HFFc6 (cell line): ENCODE results near the gene RPUSD1. TPM values are rescaled to one million over a fixed set of nuclear protein-coding genes. Genes with fewer than 3 reads are reported as not detected.
"Not testable (repeated sequence)": the region's sequence is repeated elsewhere in the genome, so short reads cannot be mapped to it uniquely, and the experiment has no call there.

ENCODE experiments used
- DNase-seq: peaks from one replicate; pipeline ENCODE4 v3.0.0-alpha.2; 2018
- H3K27ac Mint-ChIP-seq: 2 replicates; pipeline ENCODE4 v1.8.0; 2020; ENCODE audit warnings: mild to moderate bottlenecking, mixed read lengths
- H3K27me3 Mint-ChIP-seq: 2 replicates; pipeline ENCODE4 v1.8.0; 2021; ENCODE audit warnings: mild to moderate bottlenecking, moderate library complexity, mixed read lengths; ENCODE audit not compliant: insufficient read depth
- H3K36me3 Mint-ChIP-seq: 2 replicates; pipeline ENCODE4 v1.8.0; 2021; ENCODE audit warnings: low read depth, mixed read lengths
- H3K4me1 Mint-ChIP-seq: 2 replicates; pipeline ENCODE4 v1.8.0; 2020; ENCODE audit warnings: low read depth, mixed read lengths
- H3K4me3 Mint-ChIP-seq: 2 replicates; pipeline ENCODE4 v1.8.0; 2020; ENCODE audit warnings: mild to moderate bottlenecking, moderate library complexity, mixed read lengths
- H3K9me3 Mint-ChIP-seq: 2 replicates; pipeline ENCODE4 v1.8.0; 2020; ENCODE audit warnings: mild to moderate bottlenecking, mixed read lengths
- CTCF ChIP-seq: fragments of 200-600 bp; sonication (generic); IDR thresholded peaks from 2 replicates; pipeline ENCODE4 v1.5.0; 2021; ENCODE audit warnings: antibody characterized with exemption, mild to moderate bottlenecking
- total RNA-seq, 6 experiments: library from RNA; stranded (reverse); fragmentation: NEBNext Ultra II Directional; extraction: Animal tissue kit (Norgen Biotek cat#: 25700); gene quantifications; 2 replicates in 1 of 6; 3 replicates in 5 of 6; pipeline ENCODE4 v1.2.3, GENCODE V29; 2021

RPUSD1 gene
- total RNA-seq, 6 experiments from 2014 or later, result 23.8 to 32.8 (median 25.8) TPM

- H3K4me1 Mint-ChIP-seq, result peaks cover 7% of the 10 kb centered on the region
- no peak overlapping the region for H3K27ac Mint-ChIP-seq
- peaks cover 10% of the 10 kb centered on the region; the same call in 1 of the 2 replicates for H3K9me3 Mint-ChIP-seq
- DNase-seq, result no peak
- H3K4me3 Mint-ChIP-seq, result no peak overlapping the region
- peaks cover 17% of the 10 kb centered on the region for H3K27me3 Mint-ChIP-seq
- TF ChIP-seq CTCF, result no peak
- H3K36me3 Mint-ChIP-seq, result 0 out of 2 replicates have a peak, but pooled peaks cover 4% of the 10 kb centered on the region
Measured at GRCh38 chr16:822174-822908, 34.2 kb upstream of the RPUSD1 start.

GRCh38 chr16:821751-822150 is 33.6 kb upstream of the RPUSD1 start:
- DNase-seq, result no peak
- no peak for TF ChIP-seq CTCF
- H3K9me3 Mint-ChIP-seq, result peaks cover 10% of the 10 kb centered on the region; the same call in 1 of the 2 replicates
- H3K27ac Mint-ChIP-seq, result no peak overlapping the region
- H3K4me1 Mint-ChIP-seq, result peaks cover 7% of the 10 kb centered on the region
- no peak overlapping the region for H3K4me3 Mint-ChIP-seq
- H3K36me3 Mint-ChIP-seq, result 0 out of 2 replicates have a peak, but pooled peaks cover 4% of the 10 kb centered on the region
- H3K27me3 Mint-ChIP-seq, result peaks cover 17% of the 10 kb centered on the region

- DNase-seq, result no peak
- Mint-ChIP-seq H3K9me3 (peaks cover 10% of the 10 kb centered on the region; the same call in 1 of the 2 replicates), H3K4me3 (no peak overlapping the region), H3K36me3 (0 out of 2 replicates have a peak, but pooled peaks cover 4% of the 10 kb centered on the region), H3K27me3 (peaks cover 10% of the 10 kb centered on the region), H3K27ac (no peak overlapping the region), H3K4me1 (peaks cover 7% of the 10 kb centered on the region)
- TF ChIP-seq CTCF, result no peak
Measured at GRCh38 chr16:820748-821147, 32.6 kb upstream of the RPUSD1 start.

GRCh38 chr16:820044-820408 is 31.8 kb upstream of the RPUSD1 start:
- H3K4me3 Mint-ChIP-seq, H3K4me1 Mint-ChIP-seq, H3K9me3 Mint-ChIP-seq, H3K27me3 Mint-ChIP-seq, H3K27ac Mint-ChIP-seq, DNase-seq, H3K36me3 Mint-ChIP-seq: not testable (repeated sequence)

GRCh38 chr16:819336-820043 is 31.3 kb upstream of the RPUSD1 start:
- Mint-ChIP-seq H3K9me3 (peaks cover 10% of the 10 kb centered on the region; the same call in 1 of the 2 replicates), H3K36me3 (0 out of 2 replicates have a peak, but pooled peaks cover 4% of the 10 kb centered on the region), H3K27ac (no peak overlapping the region), H3K4me3 (no peak overlapping the region), H3K27me3 (peaks cover 10% of the 10 kb centered on the region), H3K4me1 (peaks cover 15% of the 10 kb centered on the region)
- no peak for TF ChIP-seq CTCF
- DNase-seq, result no peak

GRCh38 chr16:818592-818991 is 30.4 kb upstream of the RPUSD1 start:
- DNase-seq, result no peak
- Mint-ChIP-seq H3K4me3 (no peak overlapping the region), H3K4me1 (peaks cover 22% of the 10 kb centered on the region), H3K27ac (no peak overlapping the region), H3K9me3 (0 out of 2 replicates have a peak, but pooled peaks cover 4% of the 10 kb centered on the region), H3K36me3 (no peaks in the 10 kb centered on the region), H3K27me3 (peaks cover 6% of the 10 kb centered on the region; the same call in 1 of the 2 replicates)
- TF ChIP-seq CTCF, result no peak
